AG04450 (cell line): ENCODE results near the gene CCDC3. TPM values are rescaled to one million over a fixed set of nuclear protein-coding genes. Genes with fewer than 3 reads are reported as not detected.

Experiments used
- CTCF ChIA-PET: fragments of 300-600, 350-600 bp; formaldehyde crosslinking; extraction: SDS; loops from one replicate; lab custom pipeline; 2022; ENCODE audit warnings: antibody characterized with exemption, inconsistent platforms; lab: Charles Lee
- POLR2A ChIA-PET: fragments of 350-600 bp; formaldehyde crosslinking; extraction: SDS; loops from one replicate; lab custom pipeline; 2021; ENCODE audit warnings: antibody characterized with exemption, inconsistent platforms; lab: Yijun Ruan, JAX
- DNase-seq: peaks from one replicate; pipeline ENCODE4 v3.0.0-alpha.2; 2011; ENCODE audit warnings: low read depth, low spot score
- H3K27ac ChIP-seq: one replicate; pipeline ENCODE4 v1.5.1; 2012; ENCODE audit warnings: low read depth, low read length, control low read depth
- H3K27me3 ChIP-seq: one replicate; pipeline ENCODE4 v1.6.0; 2012; ENCODE audit warnings: low read length; ENCODE audit not compliant: control insufficient read depth, insufficient read depth
- H3K4me3 ChIP-seq: 2 replicates; pipeline ENCODE4 v1.5.1; 2011; ENCODE audit warnings: mild to moderate bottlenecking, low read depth, low read length, control low read depth
- H3K9me3 ChIP-seq: 2 replicates; pipeline ENCODE4 v1.5.1; 2012; ENCODE audit warnings: low read length; ENCODE audit not compliant: control insufficient read depth, insufficient read depth
- polyA plus RNA-seq: library from polyadenylated mRNA; depleted of rRNA; stranded (reverse); fragments of >200 nt; gene quantifications from 2 replicates; pipeline ENCODE4 v1.2.3, GENCODE V29; 2011
- TF ChIP-seq, protein P1 (sequence below): IDR thresholded peaks from 2 replicates; pipeline ENCODE4 v1.5.1; 2011; ENCODE audit warnings: low read depth, low read length, control low read depth, inconsistent platforms

Gene CCDC3
- polyA plus RNA-seq, 1 experiment: 3.3 TPM

DNA sequence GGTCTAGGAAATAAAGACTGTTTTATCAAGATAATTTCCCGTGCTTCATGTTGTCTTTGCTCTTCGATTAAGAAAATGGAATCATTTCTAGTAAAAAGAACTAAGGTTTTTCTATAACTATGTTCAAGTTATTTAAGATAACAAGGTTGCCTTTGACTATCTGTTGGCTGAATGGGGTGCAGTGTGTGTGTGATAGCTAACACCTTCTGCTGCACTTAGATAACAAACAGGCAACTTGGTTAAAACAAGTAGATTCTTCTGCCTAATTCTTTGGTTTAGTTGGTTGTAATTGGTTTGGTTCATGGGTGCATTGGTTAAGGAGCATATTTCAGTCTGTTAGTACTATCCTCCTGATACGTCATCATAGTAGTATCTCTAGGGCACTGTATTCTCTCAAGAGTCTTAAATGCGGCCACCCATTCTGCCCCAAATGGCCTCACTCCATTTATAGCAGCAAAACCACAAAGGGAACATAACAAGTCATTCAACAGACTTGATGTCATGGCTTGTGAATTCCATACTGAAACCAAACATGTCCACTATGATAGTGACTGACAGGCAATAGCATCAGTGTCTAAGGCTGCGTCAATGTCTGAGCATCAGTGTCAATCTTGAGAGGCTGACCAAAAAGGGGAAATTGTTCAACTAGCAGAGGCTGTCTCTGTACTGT, 55.7 kb downstream of the CCDC3 start:
- Histone ChIP-seq H3K9me3 (no peaks in the 10 kb centered on the region), H3K27me3 (no peaks in the 10 kb centered on the region), H3K27ac (no peak overlapping the region)

DNA sequence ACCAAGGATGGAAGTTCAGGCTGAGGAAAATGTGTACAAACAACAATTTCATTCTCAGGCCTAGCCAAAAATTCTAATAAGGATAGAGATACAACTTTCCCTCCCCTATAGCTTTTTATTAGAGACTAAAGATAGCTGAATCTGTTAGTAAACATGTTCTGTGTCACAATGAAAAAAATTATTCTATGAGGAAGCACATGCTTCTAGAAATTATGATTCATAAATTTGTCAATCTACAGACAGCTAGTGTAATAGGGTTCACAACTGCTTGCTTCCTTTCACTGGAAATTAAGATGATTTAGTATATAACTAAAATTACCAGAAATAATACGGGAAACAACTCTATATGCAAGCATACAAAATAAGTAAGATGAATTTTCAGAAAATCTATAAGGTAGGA, 56.6 kb downstream of the CCDC3 start:
- Histone ChIP-seq H3K27ac (no peak overlapping the region), H3K27me3 (no peaks in the 10 kb centered on the region), H3K4me3 (no peak overlapping the region), H3K9me3 (no peaks in the 10 kb centered on the region)
- TF ChIP-seq, protein P1, sequence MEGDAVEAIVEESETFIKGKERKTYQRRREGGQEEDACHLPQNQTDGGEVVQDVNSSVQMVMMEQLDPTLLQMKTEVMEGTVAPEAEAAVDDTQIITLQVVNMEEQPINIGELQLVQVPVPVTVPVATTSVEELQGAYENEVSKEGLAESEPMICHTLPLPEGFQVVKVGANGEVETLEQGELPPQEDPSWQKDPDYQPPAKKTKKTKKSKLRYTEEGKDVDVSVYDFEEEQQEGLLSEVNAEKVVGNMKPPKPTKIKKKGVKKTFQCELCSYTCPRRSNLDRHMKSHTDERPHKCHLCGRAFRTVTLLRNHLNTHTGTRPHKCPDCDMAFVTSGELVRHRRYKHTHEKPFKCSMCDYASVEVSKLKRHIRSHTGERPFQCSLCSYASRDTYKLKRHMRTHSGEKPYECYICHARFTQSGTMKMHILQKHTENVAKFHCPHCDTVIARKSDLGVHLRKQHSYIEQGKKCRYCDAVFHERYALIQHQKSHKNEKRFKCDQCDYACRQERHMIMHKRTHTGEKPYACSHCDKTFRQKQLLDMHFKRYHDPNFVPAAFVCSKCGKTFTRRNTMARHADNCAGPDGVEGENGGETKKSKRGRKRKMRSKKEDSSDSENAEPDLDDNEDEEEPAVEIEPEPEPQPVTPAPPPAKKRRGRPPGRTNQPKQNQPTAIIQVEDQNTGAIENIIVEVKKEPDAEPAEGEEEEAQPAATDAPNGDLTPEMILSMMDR: no peak
- ChIA-PET CTCF (no interaction called here), POLR2A (no interaction called here)
- no peak for DNase-seq

More for the DNA sequence above, 55.7 kb downstream of the CCDC3 start:
- no peak overlapping the region for H3K4me3 ChIP-seq
- TF ChIP-seq, protein P1: no peak
- POLR2A ChIA-PET: no interaction called here
- CTCF ChIA-PET: no interaction called here
- DNase-seq: no peak

DNA sequence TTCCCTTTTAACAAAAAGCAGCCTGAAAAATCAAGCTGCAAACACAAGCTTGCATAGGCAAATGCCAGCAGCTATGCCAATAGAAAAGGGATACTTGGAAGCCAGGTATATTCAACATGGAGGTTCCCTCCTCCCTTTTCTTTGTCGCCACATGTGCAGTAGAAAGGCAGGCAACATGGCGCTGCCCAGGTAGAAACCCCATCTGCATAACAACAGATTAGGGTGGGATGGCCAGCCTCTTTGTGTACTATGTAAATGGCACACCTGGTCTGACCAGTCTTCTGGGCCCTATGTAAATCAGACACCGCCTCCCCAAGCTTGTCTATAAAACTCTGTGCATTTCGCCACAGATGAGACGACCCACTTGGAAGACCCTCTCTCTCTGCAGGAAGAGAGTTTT, 58.1 kb downstream of the CCDC3 start:
- no peaks in the 10 kb centered on the region for H3K27me3 ChIP-seq
- POLR2A ChIA-PET: no interaction called here
- no peak overlapping the region for H3K27ac ChIP-seq
- H3K4me3 ChIP-seq: no peak overlapping the region
- no peak for DNase-seq
- TF ChIP-seq, protein P1: no peak
- CTCF ChIA-PET: interaction anchor here (0.6 kb wide), 1 partner anchor 1254 kb away, joined by 3 read pairs; no protein-coding TSS in a partner anchor
- H3K9me3 ChIP-seq: no peaks in the 10 kb centered on the region

DNA sequence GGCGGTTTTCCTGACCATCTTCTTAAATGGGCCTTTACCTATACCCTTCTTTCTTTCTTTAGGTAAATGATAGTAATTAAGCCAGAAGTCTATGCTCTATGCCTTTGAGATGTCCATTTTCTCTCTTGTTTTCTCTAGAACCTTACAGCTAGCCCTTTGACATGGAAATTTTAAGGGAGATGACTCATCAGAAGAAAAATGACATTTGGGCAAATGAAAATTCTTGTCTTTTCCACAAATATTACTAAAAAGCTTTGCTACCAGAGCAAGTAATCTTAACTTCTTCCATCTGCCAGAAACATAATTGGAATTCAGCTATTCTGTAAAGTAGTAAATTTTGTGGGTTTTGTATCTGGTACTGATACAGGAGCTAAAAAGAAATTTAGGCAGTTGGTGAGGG, 59.5 kb downstream of the CCDC3 start:
- no peak for DNase-seq
- ChIA-PET CTCF (no interaction called here), POLR2A (interaction anchor here (1.0 kb wide), 1 partner anchor 40 kb away, joined by 3 read pairs; no protein-coding TSS in a partner anchor)
- Histone ChIP-seq H3K9me3 (no peaks in the 10 kb centered on the region), H3K27ac (no peak overlapping the region), H3K27me3 (no peaks in the 10 kb centered on the region), H3K4me3 (no peak overlapping the region)
- TF ChIP-seq, protein P1: no peak

DNA sequence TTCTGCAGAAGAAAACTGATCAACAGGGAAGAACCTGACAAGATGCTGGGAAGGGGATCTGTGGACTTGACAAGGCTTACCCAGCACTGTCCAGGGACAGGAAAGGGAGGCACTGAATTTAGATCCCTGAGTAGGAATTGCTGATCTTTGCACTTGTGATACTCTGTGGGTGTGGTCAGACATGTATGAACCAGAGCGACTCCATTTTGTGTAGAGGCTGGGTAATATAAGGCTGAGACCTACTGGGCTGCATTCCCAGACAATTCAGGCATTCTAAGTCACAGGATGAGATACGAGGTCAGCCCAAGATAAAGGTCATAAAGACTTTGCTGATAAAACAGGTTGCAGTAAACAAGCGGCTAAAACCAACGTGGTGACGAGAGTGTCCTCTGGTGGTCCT, 60.7 kb downstream of the CCDC3 start:
- H3K27me3 ChIP-seq: no peaks in the 10 kb centered on the region
- H3K4me3 ChIP-seq: no peak overlapping the region
- DNase-seq: no peak
- POLR2A ChIA-PET: no interaction called here
- TF ChIP-seq, protein P1: no peak
- CTCF ChIA-PET: no interaction called here
- no peak overlapping the region for H3K27ac ChIP-seq
- H3K9me3 ChIP-seq: no peaks in the 10 kb centered on the region
